Testis (tissue), 2 donors: ENCODE results near the gene NUP205.

Experiments
- CTCF ChIP-seq, 3 experiments: fragments of 450-650 bp in 2 of 3; fragments of 200-600 bp in 1 of 3; sonication (generic) in 1 of 3; IDR thresholded peaks; one replicate each; pipeline ENCODE4 v1.5.1; 2016 to 2019; ENCODE audit warnings: antibody characterized with exemption in 3 of 3, mild to moderate bottlenecking in 2 of 3, moderate library complexity in 1 of 3
- POLR2A ChIP-seq: fragments of 450-650 bp; IDR thresholded peaks from one replicate; pipeline ENCODE4 v1.6.1; 2017; ENCODE audit warnings: antibody characterized with exemption, mild to moderate bottlenecking, moderate library complexity

- TF ChIP-seq POLR2A (no peak), CTCF (IDR thresholded peaks at IDR 0.05) (peak; percentile 57 to 62 (median 57))
Measured at GRCh38 chr7:135512135-135512887, 45.4 kb upstream of the NUP205 start.
